Neural progenitor cell (in vitro differentiated cells): Measurements from ENCODE around the gene CA5A. TPM values are rescaled to one million over a fixed set of nuclear protein-coding genes. Genes with fewer than 3 reads are reported as not detected.
"Not testable (repeated sequence)": the region's sequence is repeated elsewhere in the genome, so short reads cannot be mapped to it uniquely, and the experiment has no call there.

Source experiments
- DNase-seq: peaks from one replicate; pipeline ENCODE4 v3.0.0-alpha.2; 2016; ENCODE audit warnings: low spot score
- H2AFZ ChIP-seq: fragments of 200-600 bp; sonication (generic); replicated peaks from 2 replicates; pipeline ENCODE4 v1.6.1; 2016; ENCODE audit warnings: antibody characterized with exemption
- H3F3A ChIP-seq: fragments of 200-600 bp; sonication (generic); 2 replicates; pipeline ENCODE4 v1.6.1; 2016; ENCODE audit warnings: antibody characterized with exemption, low read depth
- H3K27ac ChIP-seq: fragments of 200-600 bp; sonication (generic); 2 replicates; pipeline ENCODE4 v1.5.1; 2016; ENCODE audit warnings: mild to moderate bottlenecking
- H3K27me3 ChIP-seq: fragments of 200-600 bp; sonication (generic); 2 replicates; pipeline ENCODE4 v1.6.1; 2016; ENCODE audit warnings: mild to moderate bottlenecking, moderate library complexity
- H3K36me3 ChIP-seq: fragments of 200-600 bp; sonication (generic); 2 replicates; pipeline ENCODE4 v1.5.1; 2016
- H3K4me1 ChIP-seq: fragments of 200-600 bp; sonication (generic); 2 replicates; pipeline ENCODE4 v1.6.1; 2016; ENCODE audit warnings: mixed run types
- H3K4me2 ChIP-seq: fragments of 200-600 bp; sonication (generic); 2 replicates; pipeline ENCODE4 v1.6.1; 2016
- H3K4me3 ChIP-seq: fragments of 200-600 bp; sonication (generic); 2 replicates; pipeline ENCODE4 v1.5.1; 2016
- H3K79me2 ChIP-seq: fragments of 200-600 bp; sonication (generic); 2 replicates; pipeline ENCODE4 v1.6.1; 2016; ENCODE audit warnings: low read depth
- H3K9ac ChIP-seq: fragments of 200-600 bp; sonication (generic); 2 replicates; pipeline ENCODE4 v1.6.1; 2016
- H3K9me3 ChIP-seq: fragments of 200-600 bp; sonication (generic); 2 replicates; pipeline ENCODE4 v1.5.1; 2016; ENCODE audit warnings: low read depth
- H4K20me1 ChIP-seq: fragments of 200-600 bp; sonication (generic); 2 replicates; pipeline ENCODE4 v1.6.1; 2016; ENCODE audit warnings: low read depth
- H3K27ac Mint-ChIP-seq: 3 replicates; pipeline ENCODE4 v1.8.0; 2021; ENCODE audit warnings: mixed read lengths
- H3K27me3 Mint-ChIP-seq: 2 replicates; pipeline ENCODE4 v1.8.0; 2022; ENCODE audit warnings: low read depth, mild to moderate bottlenecking, inconsistent platforms, moderate library complexity, mixed read lengths; ENCODE audit not compliant: insufficient read depth
- H3K36me3 Mint-ChIP-seq: 3 replicates; pipeline ENCODE4 v1.8.0; 2021; ENCODE audit warnings: mixed read lengths
- H3K4me1 Mint-ChIP-seq: 3 replicates; pipeline ENCODE4 v1.8.0; 2021; ENCODE audit warnings: mixed read lengths
- H3K4me3 Mint-ChIP-seq: 3 replicates; pipeline ENCODE4 v1.8.0; 2021; ENCODE audit warnings: mild to moderate bottlenecking, moderate library complexity, mixed read lengths
- H3K9me3 Mint-ChIP-seq: 3 replicates; pipeline ENCODE4 v1.8.0; 2020; ENCODE audit warnings: mixed read lengths
- EZH2 ChIP-seq: fragments of 200-600 bp; sonication (generic); IDR thresholded peaks from 2 replicates; pipeline ENCODE4 v1.6.1; 2017; ENCODE audit warnings: antibody characterized with exemption, mild to moderate bottlenecking, moderate library complexity
- EZH2phosphoT487 ChIP-seq: fragments of 200-600 bp; sonication (generic); IDR thresholded peaks from 2 replicates; pipeline ENCODE4 v1.6.1; 2017; ENCODE audit warnings: antibody characterized with exemption
- total RNA-seq: library from RNA; depleted of rRNA; stranded (reverse); fragments of >200 nt; gene quantifications from 2 replicates; pipeline ENCODE4 v1.2.3, GENCODE V29; 2015; ENCODE audit warnings: low replicate concordance
- TF ChIP-seq, protein P1 (sequence below): fragments of 200-600 bp; sonication (generic); IDR thresholded peaks from 2 replicates; pipeline ENCODE4 v1.5.1; 2017; ENCODE audit warnings: antibody characterized with exemption, mild to moderate bottlenecking

The CA5A gene
- total RNA-seq, 1 donor from 2014 or later = not detected

GRCh38 chr16:87942680-87943079 is 6.4 kb upstream of the CA5A start:
- no peaks in the 10 kb centered on the region for H4K20me1 ChIP-seq
- Mint-ChIP-seq H3K27me3 (peaks cover 7% of the 10 kb centered on the region), H3K9me3 (no peaks in the 10 kb centered on the region), H3K36me3 (no peaks in the 10 kb centered on the region), H3K27ac (no peak overlapping the region), H3K4me3 (no peak overlapping the region), H3K4me1 (no peaks in the 10 kb centered on the region)
- H3K9ac ChIP-seq = no peak overlapping the region
- no peak overlapping the region for H3K4me2 ChIP-seq
- H3K4me1 ChIP-seq = peaks cover 7% of the 10 kb centered on the region
- H3K36me3 ChIP-seq = no peaks in the 10 kb centered on the region
- H3K79me2 ChIP-seq = no peaks in the 10 kb centered on the region
- no peak overlapping the region for H3K4me3 ChIP-seq
- DNase-seq = no peak
- TF ChIP-seq, protein P1, sequence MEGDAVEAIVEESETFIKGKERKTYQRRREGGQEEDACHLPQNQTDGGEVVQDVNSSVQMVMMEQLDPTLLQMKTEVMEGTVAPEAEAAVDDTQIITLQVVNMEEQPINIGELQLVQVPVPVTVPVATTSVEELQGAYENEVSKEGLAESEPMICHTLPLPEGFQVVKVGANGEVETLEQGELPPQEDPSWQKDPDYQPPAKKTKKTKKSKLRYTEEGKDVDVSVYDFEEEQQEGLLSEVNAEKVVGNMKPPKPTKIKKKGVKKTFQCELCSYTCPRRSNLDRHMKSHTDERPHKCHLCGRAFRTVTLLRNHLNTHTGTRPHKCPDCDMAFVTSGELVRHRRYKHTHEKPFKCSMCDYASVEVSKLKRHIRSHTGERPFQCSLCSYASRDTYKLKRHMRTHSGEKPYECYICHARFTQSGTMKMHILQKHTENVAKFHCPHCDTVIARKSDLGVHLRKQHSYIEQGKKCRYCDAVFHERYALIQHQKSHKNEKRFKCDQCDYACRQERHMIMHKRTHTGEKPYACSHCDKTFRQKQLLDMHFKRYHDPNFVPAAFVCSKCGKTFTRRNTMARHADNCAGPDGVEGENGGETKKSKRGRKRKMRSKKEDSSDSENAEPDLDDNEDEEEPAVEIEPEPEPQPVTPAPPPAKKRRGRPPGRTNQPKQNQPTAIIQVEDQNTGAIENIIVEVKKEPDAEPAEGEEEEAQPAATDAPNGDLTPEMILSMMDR = no peak
- TF ChIP-seq EZH2 (no peak), EZH2phosphoT487 (no peak)
- H3K27me3 ChIP-seq = no peaks in the 10 kb centered on the region
- no peaks in the 10 kb centered on the region for H3F3A ChIP-seq
- no peak overlapping the region for H3K27ac ChIP-seq
- no peak overlapping the region for H2AFZ ChIP-seq
- H3K9me3 ChIP-seq = no peaks in the 10 kb centered on the region

GRCh38 chr16:87939562-87940423 is 3.5 kb upstream of the CA5A start:
- Mint-ChIP-seq H3K4me1 (peaks cover 3% of the 10 kb centered on the region), H3K36me3 (no peaks in the 10 kb centered on the region), H3K27me3 (peaks cover 6% of the 10 kb centered on the region), H3K9me3 (no peaks in the 10 kb centered on the region), H3K27ac (no peak overlapping the region), H3K4me3 (no peak overlapping the region)
- Histone ChIP-seq H3K27me3 (no peaks in the 10 kb centered on the region), H3F3A (no peaks in the 10 kb centered on the region), H3K4me1 (no peaks in the 10 kb centered on the region), H3K9ac (no peak overlapping the region), H4K20me1 (no peaks in the 10 kb centered on the region), H2AFZ (no peak overlapping the region), H3K4me2 (no peak overlapping the region), H3K36me3 (no peaks in the 10 kb centered on the region), H3K9me3 (no peaks in the 10 kb centered on the region), H3K79me2 (no peaks in the 10 kb centered on the region), H3K27ac (no peak overlapping the region), H3K4me3 (no peak overlapping the region)
- TF ChIP-seq, protein P1 = no peak
- no peak for TF ChIP-seq EZH2phosphoT487
- TF ChIP-seq EZH2 = no peak
- DNase-seq = no peak

DNA sequence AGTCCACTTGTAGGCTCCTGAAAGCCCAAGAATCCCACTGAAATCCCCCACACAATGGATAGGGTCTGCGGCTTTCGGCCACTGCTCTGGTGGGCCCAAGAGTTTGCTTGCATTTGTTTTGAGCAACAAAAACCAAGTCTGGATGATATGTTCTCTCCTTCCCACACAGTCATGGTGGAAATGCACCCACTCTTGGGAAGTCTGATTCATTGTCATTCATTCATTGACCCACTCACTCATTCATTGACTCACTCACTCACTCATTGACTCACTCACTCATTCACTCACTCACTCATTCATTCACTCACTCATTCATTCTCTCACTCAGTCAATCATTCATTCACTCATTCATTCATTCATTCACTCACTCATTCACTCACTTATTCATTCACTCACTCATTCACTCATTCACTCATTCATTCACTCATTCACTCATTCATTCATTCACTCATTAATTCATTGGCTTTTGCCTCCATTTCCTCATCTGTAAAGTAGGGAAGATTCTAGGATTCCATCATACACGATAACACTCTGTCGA is 2.2 kb upstream of the CA5A start:
- Mint-ChIP-seq H3K9me3 (peaks cover 2% of the 10 kb centered on the region), H3K36me3 (no peaks in the 10 kb centered on the region), H3K27ac (no peak overlapping the region), H3K4me3 (no peak overlapping the region), H3K4me1 (peaks cover 3% of the 10 kb centered on the region), H3K27me3 (peaks cover 13% of the 10 kb centered on the region)
- no peaks in the 10 kb centered on the region for H3K27me3 ChIP-seq
- no peak overlapping the region for H3K4me3 ChIP-seq
- no peak overlapping the region for H3K27ac ChIP-seq
- H3K4me2 ChIP-seq = no peak overlapping the region
- H3F3A ChIP-seq = no peaks in the 10 kb centered on the region
- TF ChIP-seq EZH2phosphoT487 = no peak
- TF ChIP-seq, protein P1 = no peak
- no peak for TF ChIP-seq EZH2
- DNase-seq = no peak
- H3K9ac ChIP-seq = no peak overlapping the region
- no peaks in the 10 kb centered on the region for H3K79me2 ChIP-seq
- no peaks in the 10 kb centered on the region for H3K9me3 ChIP-seq
- no peak overlapping the region for H2AFZ ChIP-seq
- no peaks in the 10 kb centered on the region for H3K36me3 ChIP-seq
- no peaks in the 10 kb centered on the region for H3K4me1 ChIP-seq
- no peaks in the 10 kb centered on the region for H4K20me1 ChIP-seq

DNA sequence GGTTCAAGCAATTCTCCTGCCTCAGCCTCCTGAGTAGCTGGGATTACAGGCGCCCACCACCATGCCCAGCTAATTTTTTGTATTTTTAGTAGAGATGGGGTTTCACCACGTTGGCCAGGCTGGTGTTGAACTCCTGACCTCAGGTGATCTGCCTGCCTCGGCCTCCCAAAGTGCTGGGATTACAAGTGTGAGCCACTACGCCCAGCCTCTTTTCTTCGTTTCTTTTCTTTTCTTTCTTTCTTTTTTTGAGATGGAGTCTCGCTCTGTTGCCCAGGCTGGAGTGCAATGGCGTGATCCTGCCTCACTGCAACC is 858 bp upstream of the CA5A start:
- H3K4me1 ChIP-seq, H3K9me3 ChIP-seq, H3K79me2 ChIP-seq, DNase-seq, H3K27me3 ChIP-seq, H3K4me3 Mint-ChIP-seq, H3K4me1 Mint-ChIP-seq, H3K4me2 ChIP-seq, H4K20me1 ChIP-seq, H3K4me3 ChIP-seq, H3K27ac ChIP-seq, H3K36me3 Mint-ChIP-seq, H2AFZ ChIP-seq, H3F3A ChIP-seq, H3K36me3 ChIP-seq, H3K9ac ChIP-seq, H3K9me3 Mint-ChIP-seq, H3K27ac Mint-ChIP-seq: not testable (repeated sequence)
- peaks cover 13% of the 10 kb centered on the region for H3K27me3 Mint-ChIP-seq

GRCh38 chr16:87936016-87936374 is 334 bp downstream of the CA5A start:
- H3K36me3 ChIP-seq, H3K4me3 Mint-ChIP-seq, DNase-seq, H3K27ac ChIP-seq, H3K79me2 ChIP-seq, H3F3A ChIP-seq, H3K4me2 ChIP-seq, H3K27ac Mint-ChIP-seq, H3K27me3 ChIP-seq, H4K20me1 ChIP-seq, H3K4me1 Mint-ChIP-seq, H2AFZ ChIP-seq, H3K9me3 ChIP-seq, H3K4me3 ChIP-seq, H3K36me3 Mint-ChIP-seq, H3K4me1 ChIP-seq, H3K9me3 Mint-ChIP-seq, H3K9ac ChIP-seq: not testable (repeated sequence)
- H3K27me3 Mint-ChIP-seq = peaks cover 13% of the 10 kb centered on the region
